ENCODE measurements around the gene HOOK2.
"Not testable (repeated sequence)": the region's sequence is repeated elsewhere in the genome, so short reads cannot be mapped to it uniquely, and the experiment has no call there.

Gene HOOK2

DNA sequence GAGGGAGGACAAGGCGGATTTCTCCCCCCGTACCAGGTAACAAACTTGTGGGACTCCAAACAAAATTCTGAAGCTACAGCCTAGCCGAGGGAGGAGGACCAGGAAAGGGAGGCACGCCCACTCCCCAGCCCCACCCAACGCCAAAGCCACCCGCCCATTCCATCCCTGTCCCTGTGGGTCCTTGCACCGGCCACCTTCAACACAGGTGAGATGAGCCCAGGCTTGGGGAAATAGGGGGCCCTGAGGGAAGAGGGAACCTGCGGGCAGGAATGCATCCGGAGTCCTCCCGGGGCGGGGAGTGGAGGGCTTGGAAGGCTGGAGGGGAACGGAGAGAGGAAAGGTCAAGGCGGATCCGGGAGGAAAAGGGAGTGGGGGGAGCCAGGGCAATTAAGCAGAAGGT is 23.7 kb downstream of the HOOK2 start, which contains the start of gene BEST2:
BEST2 (plus strand) TSS at position 157 of the 400 bp plus-strand sequence. CDS start 802 bp downstream, outside the sequence.
- DNase-seq: no peak

DNA sequence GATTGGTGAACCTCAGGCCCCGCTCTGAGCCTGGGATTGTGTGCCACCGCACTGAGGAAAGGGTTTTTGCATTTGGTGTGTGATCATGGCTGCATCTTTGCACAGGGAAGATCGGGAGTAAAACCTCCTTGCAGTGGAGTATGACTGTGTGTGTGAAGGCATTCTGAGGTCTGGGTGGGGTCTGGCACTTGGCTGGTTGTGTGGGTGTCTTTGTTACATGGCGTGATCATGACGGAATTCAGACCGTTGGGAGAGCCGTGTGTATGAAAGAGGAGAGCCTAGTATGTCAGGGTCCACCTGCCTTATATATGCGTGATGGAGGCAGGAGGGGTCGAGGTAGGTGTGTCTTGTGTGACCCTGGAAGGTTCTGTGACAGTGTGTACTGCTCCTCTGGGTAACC is 24.5 kb downstream of the HOOK2 start:
- DNase-seq: no peak

DNA sequence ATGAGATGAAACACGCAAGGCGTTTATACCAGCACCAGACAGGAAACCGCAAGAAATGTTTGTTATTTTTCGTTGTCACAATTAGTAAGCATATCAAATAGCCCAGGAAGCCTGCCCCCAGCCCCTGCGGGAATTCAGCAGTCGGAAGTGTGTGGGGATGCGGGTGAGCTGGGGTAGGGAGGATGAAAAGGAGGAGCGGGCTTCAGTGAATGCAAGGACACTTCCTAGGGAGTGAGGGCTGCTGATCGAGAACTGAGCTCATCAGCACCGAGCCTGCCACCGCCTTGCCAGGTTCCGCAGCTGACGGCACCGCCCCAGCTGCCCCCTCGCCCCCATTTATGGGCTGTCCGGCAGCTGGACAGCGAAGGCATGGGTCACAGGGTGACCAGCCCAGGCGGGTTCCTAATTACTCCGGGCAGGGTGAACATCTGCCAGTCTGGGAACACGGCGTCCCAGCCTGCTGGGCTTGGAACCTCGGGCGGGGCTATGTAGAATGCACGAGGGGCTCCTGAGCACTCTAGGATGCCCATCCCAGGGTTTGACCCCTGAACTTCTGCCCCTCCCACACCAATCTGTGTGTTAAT is 25.3 kb downstream of the HOOK2 start:
- DNase-seq: no peak

- no peak for DNase-seq
Measured at GRCh38 chr19:12748489-12748888, 26.9 kb downstream of the HOOK2 start.

- DNase-seq: no peak
Measured at GRCh38 chr19:12745166-12745897, 30.0 kb downstream of the HOOK2 start.

DNA sequence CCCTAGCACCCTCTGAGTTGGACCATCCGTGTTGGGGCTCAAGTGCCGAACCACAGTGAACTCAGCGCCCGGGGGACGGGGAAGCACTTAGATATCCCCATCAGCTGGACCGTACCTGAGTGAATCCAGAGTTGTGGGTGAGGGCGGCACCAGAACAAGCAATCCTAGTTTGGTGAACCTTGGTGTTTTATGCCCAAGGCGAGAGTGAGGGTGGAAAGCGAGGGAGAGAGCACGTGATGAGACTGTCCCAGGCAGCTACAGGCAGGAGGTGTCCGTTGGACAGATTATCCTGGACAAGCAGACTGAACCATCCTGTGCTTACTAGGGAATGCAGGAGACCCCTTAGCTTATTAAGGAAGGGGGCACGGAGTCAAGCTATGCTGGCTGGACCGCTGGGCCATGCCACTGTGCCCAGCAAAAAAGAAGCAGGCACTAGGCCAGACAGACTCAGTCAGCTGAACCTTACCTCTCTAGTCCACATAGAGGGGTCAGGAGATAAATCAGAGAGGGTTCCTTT is 37.5 kb downstream of the HOOK2 start:
- DNase-seq: no peak

- DNase-seq: no peak
Measured at GRCh38 chr19:12736995-12737834, 38.1 kb downstream of the HOOK2 start, which contains the start of gene GET3. Gene GET3, plus strand, starts transcription at chr19:12737497. Its CDS starts 9 bp downstream, at chr19:12737506.

DNA sequence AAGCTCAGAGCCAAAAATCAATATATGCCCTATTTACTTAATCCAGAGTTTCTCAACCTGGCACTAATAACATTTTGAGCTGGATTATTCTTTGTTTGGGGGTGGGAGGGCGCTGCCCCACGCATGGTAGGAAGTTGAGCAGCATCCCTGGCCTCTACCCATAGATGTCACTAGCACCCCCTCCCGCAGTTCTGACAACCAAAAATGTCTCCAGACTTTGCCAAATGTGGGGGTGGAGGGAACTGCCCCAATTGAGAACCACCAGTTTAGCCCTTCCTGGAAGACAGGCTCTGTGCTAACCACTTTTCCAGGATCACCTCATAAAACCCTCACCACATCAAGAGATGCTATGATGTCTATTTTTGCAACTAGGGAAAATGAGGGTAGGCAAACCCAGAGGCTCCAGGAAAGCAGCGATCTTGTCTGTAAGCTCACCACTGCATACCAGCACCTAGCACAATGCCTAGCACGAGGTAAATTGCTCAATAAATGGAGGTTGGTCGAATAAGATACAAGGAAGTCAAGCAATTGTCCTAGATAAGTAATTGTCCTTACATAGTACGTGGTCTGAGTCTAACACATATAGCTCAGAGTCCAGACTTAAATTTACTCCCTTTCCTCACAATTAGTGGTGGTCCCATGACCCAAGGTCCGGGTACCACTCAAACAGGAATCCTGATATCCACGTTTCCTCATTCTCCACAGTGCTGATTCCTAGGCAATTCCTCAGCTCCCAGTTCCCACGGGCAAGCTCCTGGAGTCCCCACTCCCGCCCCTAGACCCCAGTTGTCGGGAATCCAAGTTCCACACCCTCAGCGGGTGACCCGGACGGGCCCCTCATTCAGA is 41.8 kb downstream of the HOOK2 start:
- no peak for DNase-seq

DNA sequence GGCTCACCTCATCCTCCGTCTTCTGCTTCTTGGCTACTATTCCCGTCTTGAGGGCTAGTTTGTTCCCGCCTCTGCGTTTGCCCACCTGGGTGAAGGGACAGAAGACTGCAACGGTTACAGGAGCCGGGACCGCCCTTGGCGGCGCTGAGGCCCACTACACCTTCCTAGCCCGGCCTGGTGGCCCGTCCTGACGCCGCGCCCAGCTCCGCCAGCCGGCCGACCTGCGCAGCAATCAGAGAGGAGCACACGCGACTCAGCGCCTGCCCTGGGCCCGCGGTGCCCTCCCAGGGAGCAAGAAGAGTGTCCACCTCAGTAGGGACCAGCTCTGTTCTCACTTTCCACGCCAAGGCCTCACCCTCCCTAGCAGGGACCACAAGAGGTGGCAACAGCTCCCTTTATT is 44.0 kb downstream of the HOOK2 start:
- DNase-seq: no peak

- no peak for DNase-seq
Measured at GRCh38 chr19:12730064-12730463, 45.3 kb downstream of the HOOK2 start.

DNA sequence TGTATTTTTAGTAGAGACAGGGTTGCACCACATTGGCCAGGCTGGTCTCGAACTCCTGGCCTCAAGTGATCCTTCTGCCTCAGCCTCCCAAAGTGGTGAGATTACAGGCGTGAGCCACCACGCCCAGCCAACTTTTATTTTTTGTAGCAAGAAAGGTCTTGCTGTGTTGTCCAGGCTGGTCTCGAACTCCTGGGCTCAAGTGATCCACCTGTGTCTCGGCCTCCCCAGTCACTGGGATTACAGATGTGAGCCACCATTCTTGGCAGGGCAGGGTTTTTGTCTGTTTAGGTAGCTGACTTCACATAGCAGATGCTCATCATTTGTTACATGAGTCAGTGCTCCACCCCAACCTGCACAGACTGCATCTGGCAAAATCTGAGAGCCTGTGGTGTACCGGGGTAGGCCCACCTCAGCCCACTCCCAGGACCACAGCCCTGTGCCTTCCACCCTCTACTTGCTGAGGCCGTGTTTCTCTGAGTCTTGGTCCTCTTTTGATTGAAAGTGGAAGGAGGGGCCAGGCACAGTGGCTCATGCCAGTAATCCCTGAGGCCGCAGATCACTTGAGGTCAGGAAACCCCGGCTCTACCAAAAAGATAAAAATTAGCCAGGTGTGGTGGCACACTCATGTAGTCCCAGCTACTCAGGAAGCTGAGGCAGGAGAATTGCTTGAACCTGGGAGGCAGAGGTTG is 47.5 kb downstream of the HOOK2 start:
- no peak for DNase-seq

GRCh38 chr19:12726988-12727316 is 48.4 kb downstream of the HOOK2 start:
- DNase-seq: no peak

DNA sequence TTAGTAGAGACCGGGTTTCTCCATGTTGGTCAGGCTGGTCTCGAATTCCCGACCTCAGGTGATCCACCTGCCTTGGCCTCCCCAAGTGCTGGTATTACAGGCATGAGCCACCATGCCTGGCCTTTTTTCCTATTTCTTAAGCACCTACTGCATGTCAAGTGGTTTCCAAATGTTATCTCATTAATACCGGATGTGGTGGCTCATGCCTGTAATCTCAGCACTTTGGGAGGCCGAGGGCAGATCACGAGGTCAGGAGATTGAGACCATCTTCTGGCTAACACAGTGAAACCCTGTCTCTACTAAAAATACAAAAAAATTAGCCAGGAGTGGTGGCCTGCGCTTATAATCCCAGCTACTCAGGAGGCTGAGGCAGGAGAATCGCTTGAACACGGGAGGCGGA is 49.7 kb downstream of the HOOK2 start:
- not testable (repeated sequence) for DNase-seq

DNA sequence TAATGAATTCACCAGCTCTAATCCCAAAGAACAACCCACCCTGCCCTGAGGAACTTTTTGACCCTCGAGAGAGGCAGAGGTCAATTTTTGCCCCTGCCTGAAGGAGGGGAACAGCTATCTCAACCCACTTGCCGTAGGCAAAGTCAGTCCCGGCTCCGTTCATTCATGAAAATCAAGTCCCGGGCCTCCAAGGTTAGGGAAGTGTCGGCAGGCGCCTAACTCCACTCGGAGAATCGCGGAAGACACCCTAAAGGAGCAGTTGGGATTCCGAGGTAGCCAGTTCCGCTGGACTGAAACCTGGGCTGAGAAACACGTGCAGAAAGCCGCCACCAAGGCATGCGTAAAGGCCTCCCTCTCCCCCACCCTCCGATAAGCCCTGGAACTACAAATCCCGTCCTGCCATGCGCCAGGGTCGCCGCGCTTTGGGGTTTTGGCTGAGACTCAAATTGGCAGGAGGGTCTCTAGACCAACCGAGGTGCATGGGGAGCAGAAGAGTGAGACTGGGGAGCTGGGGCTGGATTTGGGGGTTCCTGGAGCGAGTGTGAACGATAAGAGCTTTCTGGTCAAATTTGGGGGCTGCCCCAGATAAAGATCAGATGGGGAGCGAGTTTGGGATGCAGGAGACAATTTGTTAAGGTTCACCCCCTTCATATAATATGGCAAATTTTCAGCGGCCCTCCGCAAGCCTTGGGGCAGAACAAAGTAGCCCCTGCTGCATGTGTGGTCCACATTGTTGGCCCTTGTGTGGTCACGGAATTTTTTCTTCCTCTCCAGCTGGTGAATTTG is 51.5 kb downstream of the HOOK2 start, which contains the start of gene TNPO2:
TNPO2 (minus strand) TSS at position 292 of the 786 bp plus-strand sequence. CDS start 2,955 bp downstream, outside the sequence.
- no peak for DNase-seq

DNA sequence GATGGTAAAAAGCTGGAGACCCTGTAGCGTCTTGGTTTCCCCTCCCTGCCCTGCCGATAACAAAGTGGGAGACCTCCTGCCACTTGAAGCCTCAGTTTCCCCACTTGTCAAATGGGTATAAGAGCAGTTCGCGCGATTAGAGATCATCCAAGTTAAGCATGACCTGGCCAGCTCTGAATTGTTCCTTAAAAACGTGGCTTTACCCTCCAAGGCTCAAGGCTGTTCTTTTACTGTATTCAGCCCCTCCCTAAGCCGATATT is 52.0 kb downstream of the HOOK2 start:
- DNase-seq: no peak

DNA sequence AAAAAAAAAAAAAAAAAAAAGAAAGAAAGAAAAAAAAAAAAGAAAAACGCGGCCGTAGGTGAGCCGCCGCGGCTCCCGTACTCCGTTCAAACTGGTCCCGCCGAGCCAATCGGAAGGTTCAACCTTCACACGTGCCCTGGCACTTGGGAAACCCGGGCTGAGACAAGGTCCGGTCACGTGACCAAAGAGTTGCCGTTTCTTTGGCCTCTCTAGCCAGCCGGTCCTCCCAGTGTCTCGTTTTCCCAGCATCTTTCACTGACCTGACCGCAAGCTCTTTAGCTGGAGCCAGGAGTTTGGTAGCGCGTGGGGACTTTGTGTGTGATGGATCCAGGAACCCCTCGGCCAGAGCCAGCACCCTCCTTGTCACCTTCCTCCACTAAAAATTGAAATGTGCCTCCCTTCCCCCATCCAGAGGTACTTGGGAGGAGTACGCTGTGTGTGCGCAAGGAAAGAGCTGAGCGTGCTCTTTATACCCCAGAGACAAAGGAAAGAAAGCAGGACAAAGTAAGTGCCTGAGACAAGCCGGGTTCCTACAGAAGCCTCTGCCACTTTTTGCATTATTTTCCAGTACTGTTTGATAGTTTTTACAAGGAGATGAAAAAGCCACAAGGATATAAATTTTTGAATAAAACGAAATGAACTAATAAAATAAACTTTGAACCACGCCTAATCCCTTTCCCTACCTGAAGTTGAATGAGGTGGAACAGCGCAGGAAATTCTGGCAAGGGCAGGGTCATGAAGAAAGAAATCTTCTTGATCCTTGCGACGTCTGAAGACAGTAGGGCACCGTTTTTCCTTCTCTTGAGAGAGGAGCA is 52.6 kb downstream of the HOOK2 start:
- no peak for DNase-seq

GRCh38 chr19:12721656-12722565 is 53.4 kb downstream of the HOOK2 start:
- DNase-seq: no peak

- no peak for DNase-seq
Measured at GRCh38 chr19:12720851-12721655, 54.3 kb downstream of the HOOK2 start.

Data from cortex of kidney (tissue), 1 donor.